HEK293T (cell line): Measurements from ENCODE around the gene SMIM41.
A peak's percentile ranks its signal among the peaks of the same experiment; 100 is the strongest.

Source experiments
- ARNT ChIP-seq: fragments of 450-650 bp; IDR thresholded peaks from 2 replicates; pipeline ENCODE4 v1.6.1; 2017; ENCODE audit warnings: mild to moderate bottlenecking
- BHLHE40 ChIP-seq: fragments of 450-650 bp; IDR thresholded peaks from 2 replicates; pipeline ENCODE4 v1.6.1; 2016; ENCODE audit warnings: mild to moderate bottlenecking, moderate library complexity, borderline replicate concordance
- ELF4 ChIP-seq: fragments of 450-650 bp; IDR thresholded peaks from 2 replicates; pipeline ENCODE4 v1.6.1; 2017; ENCODE audit warnings: antibody characterized with exemption
- FOXK2 ChIP-seq: fragments of 450-650 bp; IDR thresholded peaks from 2 replicates; pipeline ENCODE4 v1.6.1; 2016; ENCODE audit warnings: mild to moderate bottlenecking
- FOXM1 ChIP-seq: fragments of 450-650 bp; IDR thresholded peaks from 2 replicates; pipeline ENCODE4 v1.6.1; 2017; ENCODE audit warnings: mild to moderate bottlenecking, borderline replicate concordance
- HDGF ChIP-seq: fragments of 450-650 bp; IDR thresholded peaks from 2 replicates; pipeline ENCODE4 v1.6.1; 2017; ENCODE audit warnings: antibody characterized with exemption, borderline replicate concordance
- L3MBTL2 ChIP-seq: fragments of 450-650 bp; conservative IDR thresholded peaks from 2 replicates; pipeline ENCODE4 v1.6.1; 2016; ENCODE audit warnings: mild to moderate bottlenecking
- LEF1 ChIP-seq: fragments of 450-650 bp; IDR thresholded peaks from 2 replicates; pipeline ENCODE4 v1.6.1; 2017; ENCODE audit warnings: mild to moderate bottlenecking, borderline replicate concordance
- SP1 ChIP-seq: fragments of 450-650 bp; IDR thresholded peaks from 2 replicates; pipeline ENCODE4 v1.6.1; 2017
- SUZ12 ChIP-seq: fragments of 450-650 bp; IDR thresholded peaks from 2 replicates; pipeline ENCODE4 v1.6.1; 2016; ENCODE audit warnings: mild to moderate bottlenecking
- TARDBP ChIP-seq: fragments of 450-650 bp; IDR thresholded peaks from 2 replicates; pipeline ENCODE4 v1.6.1; 2016
- ZNF384 ChIP-seq: fragments of 450-650 bp; IDR thresholded peaks from 2 replicates; pipeline ENCODE4 v1.6.1; 2016

GRCh38 chr12:52037248-52037861, 42.1 kb upstream of the SMIM41 start:
- no peak for TF ChIP-seq ARNT
- TF ChIP-seq L3MBTL2 = peak; percentile 80
- TF ChIP-seq TARDBP = no peak
- no peak for TF ChIP-seq LEF1
- TF ChIP-seq SUZ12 = no peak
- TF ChIP-seq HDGF = no peak
- TF ChIP-seq FOXK2 = no peak
- TF ChIP-seq SP1 = no peak
- no peak for TF ChIP-seq ZNF384
- no peak for TF ChIP-seq BHLHE40
- TF ChIP-seq FOXM1 = no peak
- no peak for TF ChIP-seq ELF4
